ENCODE measurements around the gene MAD2L2.

Gene MAD2L2

GRCh38 chr1:11652203-11652780, 28.7 kb downstream of the MAD2L2 start:
- no peak for DNase-seq

- no peak for DNase-seq
Measured at GRCh38 chr1:11651017-11651416, 29.9 kb downstream of the MAD2L2 start.

- DNase-seq: peak; percentile 92
Measured at GRCh38 chr1:11650331-11650991, 30.5 kb downstream of the MAD2L2 start.

- DNase-seq: peak; percentile 44
Measured at GRCh38 chr1:11649624-11650330, 31.2 kb downstream of the MAD2L2 start.

GRCh38 chr1:11649237-11649623, 31.7 kb downstream of the MAD2L2 start:
- DNase-seq: no peak

GRCh38 chr1:11648732-11649158, 32.2 kb downstream of the MAD2L2 start:
- peak; percentile 49 for DNase-seq

GRCh38 chr1:11648039-11648438, 32.9 kb downstream of the MAD2L2 start:
- no peak for DNase-seq

- peak; percentile 33 for DNase-seq
Measured at GRCh38 chr1:11647333-11647732, 33.6 kb downstream of the MAD2L2 start.

GRCh38 chr1:11646317-11646716, 34.6 kb downstream of the MAD2L2 start:
- DNase-seq: no peak

- DNase-seq: peak; percentile 77
Measured at GRCh38 chr1:11645670-11646265, 35.2 kb downstream of the MAD2L2 start.

GRCh38 chr1:11645270-11645669, 35.7 kb downstream of the MAD2L2 start:
- no peak for DNase-seq

- no peak for DNase-seq
Measured at GRCh38 chr1:11643782-11644181, 37.2 kb downstream of the MAD2L2 start.

GRCh38 chr1:11642418-11643017, 38.4 kb downstream of the MAD2L2 start:
- peak; percentile 65 for DNase-seq

- peak; percentile 27 for DNase-seq
Measured at GRCh38 chr1:11641776-11642305, 39.1 kb downstream of the MAD2L2 start.

- no peak for DNase-seq
Measured at GRCh38 chr1:11640944-11641343, 40.0 kb downstream of the MAD2L2 start.

- no peak for DNase-seq
Measured at GRCh38 chr1:11640101-11640500, 40.8 kb downstream of the MAD2L2 start.

GRCh38 chr1:11639372-11639771, 41.6 kb downstream of the MAD2L2 start:
- no peak for DNase-seq

- DNase-seq: no peak
Measured at GRCh38 chr1:11638121-11638520, 42.8 kb downstream of the MAD2L2 start.

- DNase-seq: peak; percentile 74
Measured at GRCh38 chr1:11634365-11635192, 46.4 kb downstream of the MAD2L2 start.

GRCh38 chr1:11629184-11630016, 51.5 kb downstream of the MAD2L2 start:
- no peak for DNase-seq

- no peak for DNase-seq
Measured at GRCh38 chr1:11628767-11629166, 52.2 kb downstream of the MAD2L2 start.
